MM.1S (cell line): ENCODE measurements around the gene DLX5.

Source experiments
- DNase-seq: peaks from one replicate; pipeline ENCODE4 v3.0.0-alpha.2; 2015
- H2AFZ ChIP-seq: fragments of 300-600 bp; sonication (generic); 2 replicates; pipeline ENCODE4 v1.6.0; 2016; ENCODE audit warnings: antibody characterized with exemption, low read length
- H3F3A ChIP-seq: fragments of 300-600 bp; sonication (generic); 2 replicates; pipeline ENCODE4 v1.6.1; 2016; ENCODE audit warnings: mild to moderate bottlenecking, antibody characterized with exemption, low read length, moderate library complexity, mixed read lengths; ENCODE audit not compliant: insufficient read depth
- H3K27ac ChIP-seq: fragments of 300-600 bp; sonication (generic); 2 replicates; pipeline ENCODE4 v1.5.1; 2016; ENCODE audit warnings: mild to moderate bottlenecking, low read length
- H3K27me3 ChIP-seq: fragments of 300-600 bp; sonication (generic); replicated peaks from 2 replicates; pipeline ENCODE4 v1.6.0; 2016; ENCODE audit warnings: low read length; ENCODE audit not compliant: insufficient read depth
- H3K36me3 ChIP-seq: fragments of 300-600 bp; sonication (generic); replicated peaks from 2 replicates; pipeline ENCODE4 v1.6.1; 2016; ENCODE audit warnings: mild to moderate bottlenecking, low read length, mixed read lengths; ENCODE audit not compliant: insufficient read depth
- H3K4me1 ChIP-seq: fragments of 300-600 bp; sonication (generic); 2 replicates; pipeline ENCODE4 v1.6.1; 2016; ENCODE audit warnings: low read length, mixed read lengths
- H3K4me2 ChIP-seq: fragments of 300-600 bp; sonication (generic); 2 replicates; pipeline ENCODE4 v1.6.0; 2016; ENCODE audit warnings: low read depth, low read length
- H3K4me3 ChIP-seq: fragments of 300-600 bp; sonication (generic); 2 replicates; pipeline ENCODE4 v1.5.1; 2016; ENCODE audit warnings: low read length, mixed read lengths
- H3K79me2 ChIP-seq: fragments of 300-600 bp; sonication (generic); 2 replicates; pipeline ENCODE4 v1.6.1; 2016; ENCODE audit warnings: mixed run types, low read length, mixed read lengths
- H3K9ac ChIP-seq: fragments of 300-600 bp; sonication (generic); 2 replicates; pipeline ENCODE4 v1.6.1; 2016; ENCODE audit warnings: low read length, mixed read lengths
- H3K9me2 ChIP-seq: fragments of 300-600 bp; sonication (generic); replicated peaks from 2 replicates; pipeline ENCODE4 v1.6.1; 2016; ENCODE audit warnings: mild to moderate bottlenecking, low read length, mixed read lengths; ENCODE audit not compliant: insufficient read depth
- H3K9me3 ChIP-seq: fragments of 300-600 bp; sonication (generic); replicated peaks from 2 replicates; pipeline ENCODE4 v1.6.1; 2016; ENCODE audit warnings: mild to moderate bottlenecking, low read length, mixed read lengths; ENCODE audit not compliant: insufficient read depth
- H4K20me1 ChIP-seq: fragments of 300-600 bp; sonication (generic); 2 replicates; pipeline ENCODE4 v1.6.1; 2016; ENCODE audit warnings: mild to moderate bottlenecking, low read length, moderate library complexity, mixed read lengths; ENCODE audit not compliant: insufficient read depth
- CTCF ChIP-seq: fragments of 300-600 bp; sonication (generic); IDR thresholded peaks from 2 replicates; pipeline ENCODE4 v1.5.1; 2016; ENCODE audit warnings: antibody characterized with exemption, low read length, mixed read lengths
- EZH2 ChIP-seq: fragments of 300-600 bp; sonication (generic); optimal IDR thresholded peaks from 2 replicates; pipeline ENCODE3; 2017; ENCODE audit warnings: low read depth, mild to moderate bottlenecking, antibody characterized with exemption, low read length, mixed read lengths
- EZH2phosphoT487 ChIP-seq: fragments of 300-600 bp; sonication (generic); IDR thresholded peaks from 2 replicates; pipeline ENCODE4 v1.6.1; 2018; ENCODE audit warnings: antibody characterized with exemption, low read length

Gene DLX5

DNA sequence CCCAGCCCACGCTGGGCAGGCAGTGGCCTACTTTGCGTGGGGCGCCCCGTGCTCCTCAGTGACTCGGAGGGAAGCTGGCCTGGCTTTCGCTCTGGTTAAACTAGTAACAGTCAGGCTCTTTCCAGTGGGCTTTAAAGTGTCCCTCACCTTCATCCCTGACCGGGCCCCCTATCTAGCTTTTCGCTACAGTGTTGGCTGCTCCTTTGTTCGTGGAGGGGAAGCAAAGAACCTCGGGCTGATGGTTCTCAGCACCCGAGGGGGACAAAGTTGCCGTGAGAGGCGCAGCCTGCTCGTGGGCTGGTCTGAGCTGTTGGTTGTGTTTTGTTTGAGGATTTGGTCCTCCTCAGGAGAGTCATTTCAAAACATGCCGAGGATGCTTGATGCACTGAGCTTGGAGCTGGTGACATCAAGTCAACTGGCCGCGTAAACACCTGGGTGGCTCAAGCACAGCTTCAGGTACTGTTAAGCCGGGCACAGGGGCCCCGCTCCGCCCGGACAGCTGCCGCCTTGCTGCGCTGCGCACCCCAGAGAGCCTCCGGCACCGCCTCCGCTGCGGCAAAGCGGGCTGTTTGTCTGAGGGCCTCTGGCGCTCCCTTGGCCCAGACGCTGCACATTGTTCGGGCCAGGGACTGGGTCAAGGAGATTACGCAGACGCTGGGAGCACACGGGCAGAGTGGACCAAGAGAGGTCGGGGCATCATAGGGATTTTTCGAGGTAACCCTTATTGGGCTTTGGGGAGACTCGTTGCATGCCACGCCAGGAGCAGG lies 17.6 kb downstream of the DLX5 start:
- DNase-seq, result no peak
- Histone ChIP-seq H3K27me3 (no peaks in the 10 kb centered on the region), H3K9me3 (no peaks in the 10 kb centered on the region), H3F3A (no peaks in the 10 kb centered on the region), H3K9ac (no peak overlapping the region), H4K20me1 (no peaks in the 10 kb centered on the region), H2AFZ (no peak overlapping the region), H3K4me2 (no peak overlapping the region), H3K9me2 (no peaks in the 10 kb centered on the region), H3K4me3 (no peak overlapping the region), H3K79me2 (no peaks in the 10 kb centered on the region), H3K27ac (no peak overlapping the region), H3K4me1 (no peaks in the 10 kb centered on the region), H3K36me3 (no peaks in the 10 kb centered on the region)
- no peak for TF ChIP-seq CTCF
- no peak for TF ChIP-seq EZH2
- TF ChIP-seq EZH2phosphoT487, result no peak

- peak overlapping the region; percentile 66 for H3K4me3 ChIP-seq
- no peaks in the 10 kb centered on the region for H3K9me3 ChIP-seq
- H4K20me1 ChIP-seq, result no peaks in the 10 kb centered on the region
- no peaks in the 10 kb centered on the region for H3K4me1 ChIP-seq
- peak overlapping the region; percentile 82; the same call in 1 of the 2 replicates for H2AFZ ChIP-seq
- H3K36me3 ChIP-seq, result no peaks in the 10 kb centered on the region
- no peaks in the 10 kb centered on the region for H3K79me2 ChIP-seq
- no peak overlapping the region; the same call in 1 of the 2 replicates for H3K9ac ChIP-seq
- H3K4me2 ChIP-seq, result peak overlapping the region; percentile 54; the same call in 1 of the 2 replicates
- H3K27ac ChIP-seq, result no peak overlapping the region
- H3F3A ChIP-seq, result no peaks in the 10 kb centered on the region
- no peaks in the 10 kb centered on the region for H3K27me3 ChIP-seq
- DNase-seq, result peak; percentile 68
- H3K9me2 ChIP-seq, result no peaks in the 10 kb centered on the region
- no peak for TF ChIP-seq CTCF
- no peak for TF ChIP-seq EZH2phosphoT487
- no peak for TF ChIP-seq EZH2
These were observed 18.4 kb downstream of the DLX5 start for GRCh38 chr7:97006055-97006815.

- Histone ChIP-seq H3K9me3 (no peaks in the 10 kb centered on the region), H3K9me2 (no peaks in the 10 kb centered on the region), H3K4me3 (peak within 1 kb of the TSS; percentile 66), H3K79me2 (no peaks in the 10 kb centered on the region), H3K4me2 (peak within 1 kb of the TSS; percentile 93), H3K36me3 (no peaks in the 10 kb centered on the region), H3K9ac (peak within 1 kb of the TSS; percentile 28; the same call in 1 of the 2 replicates), H2AFZ (peak within 1 kb of the TSS; percentile 89), H3K27ac (no peak within 1 kb of the TSS; the same call in 1 of the 2 replicates), H3K4me1 (no peaks in the 10 kb centered on the region), H4K20me1 (no peaks in the 10 kb centered on the region), H3K27me3 (no peaks in the 10 kb centered on the region), H3F3A (no peaks in the 10 kb centered on the region)
- DNase-seq, result peak; percentile 96
- no peak for TF ChIP-seq EZH2
- TF ChIP-seq CTCF, result no peak
- TF ChIP-seq EZH2phosphoT487, result no peak
These were observed 19.2 kb downstream of the DLX5 start, which contains the start of gene DLX6 for GRCh38 chr7:97005183-97006054. DLX6 (plus strand) TSS chr7:97005553; CDS start chr7:97005978, 425 bp downstream.
